K562 (cell line): ENCODE measurements around the gene NYAP2. TPM values are rescaled to one million over a fixed set of nuclear protein-coding genes. Genes with fewer than 3 reads are reported as not detected.

Experiments
- ATAC-seq: fragments of 200-7000 bp; cut with Tn5 transposase; 3 replicates; pipeline ENCODE4 v1.9.1; 2020; ENCODE audit warnings: moderate library complexity
- BruUV-seq: library from RNA; stranded (reverse); fragments of 400-500 nt; replicated peaks from 2 replicates; lab custom pipeline; 2021; lab: Mats Ljungman, UMichigan
- CTCF ChIA-PET: fragments of 300-600 bp; formaldehyde crosslinking; extraction: SDS; loops from one replicate; lab custom pipeline; 2021; ENCODE audit warnings: low intra/inter-chr PET ratio; lab: Yijun Ruan, JAX
- POLR2A ChIA-PET: fragments of 300-600, 350-650 bp; sonication (Branson Sonifier 250); formaldehyde crosslinking; extraction: SDS; loops from one replicate; lab custom pipeline; 2021; ENCODE audit warnings: antibody characterized with exemption, inconsistent platforms; lab: Yijun Ruan, JAX
- DNase-seq, 4 experiments: peaks; one replicate each; pipeline versions ENCODE4 v3.0.0 to v3.0.0-alpha.2; 2011 to 2018; ENCODE audit warnings: low spot score in 3 of 4, mixed read lengths in 3 of 4; ENCODE audit errors: extremely low read depth in 1 of 4
- FAIRE-seq: peaks from 2 replicates; lab custom pipeline; 2011; peaks lifted over from hg19 to GRCh38; lab: Jason Lieb, UNC
- H2AFZ ChIP-seq: 2 replicates; pipeline ENCODE4 v1.6.0; 2011; ENCODE audit warnings: low read depth, low read length, control low read depth, inconsistent platforms
- H3K27ac ChIP-seq: fragments of 200-600 bp; 3 replicates; pipeline ENCODE4 v1.8.0; 2011; ENCODE audit warnings: low read depth, mild to moderate bottlenecking, control low read depth, inconsistent platforms, low read length, moderate library complexity, mixed read lengths; ENCODE audit errors: extremely low read depth
- H3K27me3 ChIP-seq, 2 experiments: fragments of 300-600 bp in 1 of 2; 2 replicates in 1 of 2; 3 replicates in 1 of 2; pipeline versions ENCODE4 v1.6.0 to v1.8.0; 2011; ENCODE audit warnings: inconsistent platforms in 2 of 2, low read length in 2 of 2, mild to moderate bottlenecking in 1 of 2, mixed read lengths in 1 of 2, moderate library complexity in 1 of 2; ENCODE audit not compliant: control insufficient read depth in 2 of 2, insufficient read depth in 2 of 2
- H3K36me3 ChIP-seq: fragments of 300-600 bp; 3 replicates; pipeline ENCODE4 v1.8.0; 2011; ENCODE audit warnings: mild to moderate bottlenecking, low read length, inconsistent platforms; ENCODE audit not compliant: control insufficient read depth, insufficient read depth
- H3K4me1 ChIP-seq, 2 experiments: fragments of 200-600 bp in 1 of 2; replicated peaks in 1 of 2; 2 replicates in 1 of 2; 3 replicates in 1 of 2; pipeline versions ENCODE4 v1.5.1 to v1.8.0; 2011; ENCODE audit warnings: inconsistent platforms in 2 of 2, low read length in 2 of 2, mild to moderate bottlenecking in 1 of 2, mixed read lengths in 1 of 2, moderate library complexity in 1 of 2; ENCODE audit not compliant: control insufficient read depth in 2 of 2, insufficient read depth in 2 of 2
- H3K4me2 ChIP-seq: 2 replicates; pipeline ENCODE4 v1.6.1; 2011; ENCODE audit warnings: low read length, control low read depth, inconsistent platforms, mixed read lengths; ENCODE audit not compliant: insufficient read depth
- H3K4me3 ChIP-seq: fragments of 200-600 bp; sonication (generic), shearing (Covaris generic); 2 replicates; pipeline ENCODE4 v1.5.1; 2016; ENCODE audit warnings: control low read depth, inconsistent platforms
- H3K79me2 ChIP-seq: fragments of 200-600 bp; 3 replicates; pipeline ENCODE4 v1.8.0; 2011; ENCODE audit warnings: low read length, inconsistent platforms; ENCODE audit not compliant: control insufficient read depth, insufficient read depth
- H3K9ac ChIP-seq, 2 experiments: 2 replicates each; pipeline versions ENCODE4 v1.6.0 to v1.6.1; 2011; ENCODE audit warnings: low read depth in 2 of 2, low read length in 2 of 2, control low read depth in 1 of 2, inconsistent platforms in 1 of 2, mild to moderate bottlenecking in 1 of 2, mixed read lengths in 1 of 2; ENCODE audit not compliant: insufficient read depth in 1 of 2
- H3K9me1 ChIP-seq: one replicate; pipeline ENCODE4 v1.6.0; 2011; ENCODE audit warnings: inconsistent platforms, mild to moderate bottlenecking, low read length, moderate library complexity; ENCODE audit not compliant: control insufficient read depth, insufficient read depth
- H3K9me3 ChIP-seq: replicated peaks from 2 replicates; pipeline ENCODE4 v1.5.1; 2011; ENCODE audit warnings: low read depth, low read length, inconsistent platforms; ENCODE audit not compliant: control insufficient read depth, insufficient read depth
- H4K20me1 ChIP-seq: replicated peaks from 2 replicates; pipeline ENCODE4 v1.6.1; 2011; ENCODE audit warnings: low read length, inconsistent platforms, mixed read lengths; ENCODE audit not compliant: control insufficient read depth, insufficient read depth
- C11orf30 ChIP-seq: fragments of 450-650 bp; IDR thresholded peaks from 2 replicates; pipeline ENCODE4 v1.6.1; 2016; ENCODE audit warnings: low read depth, mild to moderate bottlenecking
- CCAR2 ChIP-seq: fragments of 200-400 bp; formaldehyde crosslinking; IDR thresholded peaks from 2 replicates; pipeline ENCODE4 v1.6.1; 2017; ENCODE audit warnings: mild to moderate bottlenecking, low read depth, low read length
- CCNT2 ChIP-seq: IDR thresholded peaks from 2 replicates; pipeline ENCODE4 v1.6.1; 2011; ENCODE audit warnings: borderline replicate concordance, low read depth, mild to moderate bottlenecking, moderate library complexity, mixed read lengths, low read length; ENCODE audit not compliant: insufficient read length; ENCODE audit errors: extremely low read depth
- ETS2 ChIP-seq: IDR thresholded peaks from 2 replicates; pipeline ENCODE4 v1.6.1; 2016; ENCODE audit warnings: borderline replicate concordance, missing genetic modification characterization, mild to moderate bottlenecking, moderate library complexity, missing compliant biosample characterization; ENCODE audit not compliant: poor library complexity, severe bottlenecking
- GATAD2A ChIP-seq: fragments of 450-650 bp; IDR thresholded peaks from 2 replicates; pipeline ENCODE4 v1.6.1; 2017
- HDGF ChIP-seq: fragments of 450-650 bp; IDR thresholded peaks from 2 replicates; pipeline ENCODE4 v1.6.1; 2016
- HEY1 ChIP-seq: fragments of 250-450 bp; sonication (Bioruptor Pico); IDR thresholded peaks from 2 replicates; pipeline ENCODE4 v1.5.0; 2020; ENCODE audit warnings: mild to moderate bottlenecking, moderate library complexity, borderline replicate concordance
- JUN ChIP-seq, 2 experiments: sonication (generic) in 1 of 2; formaldehyde crosslinking in 1 of 2; IDR thresholded peaks; 2 replicates each; pipeline versions ENCODE4 v1.6.1 to v1.8.0; 2012 to 2022; ENCODE audit warnings: borderline replicate concordance in 2 of 2, mild to moderate bottlenecking in 2 of 2, improper control_type of control experiment in 1 of 2, low read depth in 1 of 2, low read length in 1 of 2, missing genetic modification reagents in 1 of 2
- JUNB ChIP-seq: fragments of 450-650 bp; formaldehyde crosslinking; conservative IDR thresholded peaks from 2 replicates; pipeline ENCODE4 v1.4.0; 2020; ENCODE audit warnings: mild to moderate bottlenecking
- KAT2B ChIP-seq: IDR thresholded peaks from one replicate; pipeline ENCODE4 v1.6.1; 2012; ENCODE audit warnings: low read depth, mild to moderate bottlenecking, control low read depth, inconsistent platforms, low read length, moderate library complexity
- KAT8 ChIP-seq: fragments of 450-650 bp; IDR thresholded peaks from 2 replicates; pipeline ENCODE4 v1.6.1; 2016; ENCODE audit warnings: low read depth, mild to moderate bottlenecking
- PYGO2 ChIP-seq: fragments of 450-650 bp; IDR thresholded peaks from 2 replicates; pipeline ENCODE4 v1.6.1; 2016; ENCODE audit warnings: mild to moderate bottlenecking, missing genetic modification characterization, moderate library complexity, missing compliant biosample characterization
- ZNF175 ChIP-seq: fragments of 200-800 bp; sonication (Bioruptor generic); IDR thresholded peaks from 2 replicates; pipeline ENCODE4 v1.6.1; 2016; ENCODE audit warnings: low read depth, mild to moderate bottlenecking, missing genetic modification characterization, missing compliant biosample characterization
- ZNF316 ChIP-seq: fragments of 450-650 bp; IDR thresholded peaks from 2 replicates; pipeline ENCODE4 v1.6.1; 2016
- ZNF699 ChIP-seq: fragments of 250-450 bp; sonication (Bioruptor Pico); IDR thresholded peaks from 2 replicates; pipeline ENCODE4 v1.8.0; 2021; ENCODE audit warnings: mild to moderate bottlenecking, moderate library complexity; ENCODE audit not compliant: insufficient replicate concordance
- WGBS: fragments of 100-300 bp; shearing (Covaris generic); methylation state at CpG from one replicate; pipeline ENCODE4 v1.1.6; 2016; ENCODE audit warnings: low coverage, mixed read lengths; ENCODE audit not compliant: insufficient coverage; ENCODE audit errors: missing lambda C conversion rate; 5-methylcytosine and 5-hydroxymethylcytosine counted together
- in situ Hi-C: fragments of 300-500 bp; cut with MboI; formaldehyde crosslinking; loops from 4 replicates; pipeline ENCODE4 v1.15.0; 2018; ENCODE audit warnings: inconsistent platforms, mixed read lengths
- intact Hi-C: fragments of 100-400 bp; cut with micrococcal nuclease; formaldehyde crosslinking; loops from 2 replicates; pipeline ENCODE4 v1.14.2; 2022
- polyA plus RNA-seq, 8 experiments: library from polyadenylated mRNA; depleted of rRNA in 4 of 8; stranded (reverse) in 5 of 8; unstranded in 3 of 8; fragments of >200 nt; fragmentation: Nextera tagmentation in 2 of 8; fragmentation: Illumina TruSeq in 1 of 8; extraction: Ambion mirVana in 2 of 8; extraction: Trizol in 1 of 8; gene quantifications; 2 replicates each; pipeline versions ENCODE4 v1.2.1 to v1.2.3, GENCODE V29; 2011 to 2014; ENCODE audit warnings: inconsistent platforms in 1 of 8, missing spikeins in 1 of 8
- total RNA-seq, 7 experiments: library from RNA; depleted of rRNA in 6 of 7; stranded (reverse); fragments of >200 nt in 6 of 7; fragmentation: Illumina TruSeq in 2 of 7; extraction: Trizol in 2 of 7; gene quantifications; 2 replicates each; pipeline versions ENCODE4 v1.2.1 to v1.2.3, GENCODE V29; 2011 to 2021; ENCODE audit warnings: low replicate concordance in 1 of 7
- TF ChIP-seq, protein P1 (sequence below): fragments of 250-450 bp; sonication (Bioruptor Pico); IDR thresholded peaks from 2 replicates; pipeline ENCODE4 v1.8.0; 2021; ENCODE audit warnings: borderline replicate concordance, mild to moderate bottlenecking, moderate library complexity; ENCODE audit not compliant: poor library complexity, severe bottlenecking
- TF ChIP-seq, protein P2 (sequence below): IDR thresholded peaks from 3 replicates; pipeline ENCODE4 v1.6.1; 2011; ENCODE audit warnings: borderline replicate concordance, mild to moderate bottlenecking; ENCODE audit not compliant: insufficient read length, insufficient read depth

NYAP2 gene
- total and polyA plus RNA-seq, 9 of the 15 experiments (the other 6 are each of a cell fraction or from before 2014, with no cell fraction given), result 0.03 to 0.04 (median 0.04) TPM; not detected in 3

DNA sequence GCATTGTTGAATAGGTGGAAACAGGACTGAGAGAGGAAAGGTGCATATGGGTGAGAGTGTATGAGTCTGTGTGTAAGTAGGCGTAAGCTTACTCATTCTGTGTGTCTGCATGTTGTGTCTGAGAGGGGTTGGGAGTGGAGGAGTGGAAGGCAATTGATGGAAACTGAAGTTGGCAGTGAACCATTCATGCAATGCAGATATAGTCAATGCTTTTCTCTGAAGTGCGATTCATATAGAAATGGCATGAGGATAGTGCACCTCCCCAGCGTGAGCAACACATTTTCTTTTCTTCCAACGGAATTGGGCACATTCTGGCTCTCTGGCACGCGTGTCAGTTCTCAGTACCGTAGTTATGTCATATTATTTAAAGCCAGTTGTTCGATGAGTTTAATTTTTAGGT, 250.5 kb downstream of the NYAP2 start (continued):
- TF ChIP-seq ZNF175 (CRISPR knock-in tag), result no peak
- TF ChIP-seq JUN (IDR thresholded peaks at IDR 0.05; ENCODE audit: borderline replicate concordance, low read depth, low read length), result no peak
- no peak for TF ChIP-seq JUN (CRISPR knock-in tag; IDR thresholded peaks at IDR 0.05; ENCODE audit: borderline replicate concordance)

DNA sequence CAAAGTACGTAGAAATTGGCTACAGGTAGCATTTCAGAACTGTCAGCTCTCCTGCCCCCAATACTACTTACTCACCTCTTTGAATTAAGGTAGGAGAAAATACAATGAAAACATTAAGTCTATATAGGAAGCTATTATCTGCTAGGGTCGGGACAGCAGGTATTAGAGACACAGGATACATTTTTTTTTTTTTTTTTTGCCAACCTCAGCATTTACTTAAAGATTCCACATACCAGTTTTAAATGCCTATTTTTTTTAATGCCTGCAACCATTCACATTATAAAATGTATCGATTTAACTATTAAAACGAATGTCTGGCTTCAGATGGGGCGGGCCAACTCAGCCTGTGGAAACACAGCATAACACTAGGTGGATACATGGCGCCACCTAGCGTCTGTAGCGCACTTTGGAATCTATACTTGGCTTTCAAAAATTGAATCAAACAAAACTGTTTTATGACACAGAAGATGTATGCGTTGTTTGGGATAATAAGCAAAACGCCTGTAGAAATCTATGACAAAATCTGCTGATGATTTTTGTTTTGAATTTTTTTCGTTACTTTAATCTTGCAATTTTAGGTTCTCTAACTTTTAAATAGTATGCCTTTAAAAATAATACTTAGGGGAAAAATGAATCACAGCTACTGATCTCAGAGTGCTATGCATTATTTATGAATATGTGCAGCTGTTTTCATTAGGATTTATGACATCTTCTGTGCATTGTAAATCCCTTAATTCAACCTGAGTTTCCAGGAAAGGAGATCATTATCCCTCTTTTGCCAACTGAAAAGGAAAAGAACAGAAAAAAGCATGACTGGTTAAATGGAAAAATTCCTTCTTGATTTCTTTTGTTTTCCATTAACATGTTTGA, 261.0 kb downstream of the NYAP2 start:
- in situ Hi-C loops, result loop anchor here (25.0 kb wide), 1 partner anchor 1152 kb away; no protein-coding TSS in a partner anchor
- Histone ChIP-seq H3K4me2 (no peak overlapping the region), H3K4me3 (no peak overlapping the region), H2AFZ (no peak overlapping the region), H3K9me1 (no peaks in the 10 kb centered on the region), H3K9ac (no peak overlapping the region), H3K4me1 (no peaks in the 10 kb centered on the region), H3K9me3 (no peaks in the 10 kb centered on the region), H3K27me3 (no peaks in the 10 kb centered on the region), H4K20me1 (no peaks in the 10 kb centered on the region), H3K27ac (no peak overlapping the region), H3K36me3 (no peaks in the 10 kb centered on the region), H3K79me2 (no peaks in the 10 kb centered on the region)
- POLR2A ChIA-PET, result no interaction called here
- FAIRE-seq (peak; percentile 83), ATAC-seq (peak; percentile 91), DNase-seq (peak; percentile 51 to 75 (median 60))
- BruUV-seq, result no TSS peak
- CTCF ChIA-PET, result interaction anchor here (0.9 to 1.3 kb wide), 2 partner anchors 537 to 882 kb away, joined by 3 to 4 read pairs; no protein-coding TSS in a partner anchor
- intact Hi-C loops, result loop anchor here (1.0 to 2.0 kb wide), 4 partner anchors 69 to 1304 kb away; no protein-coding TSS in a partner anchor
- WGBS, result 6% methylated on average over 11 of the region's 11 CpGs
- TF ChIP-seq CCAR2 (no peak), HEY1 (CRISPR knock-in tag) (no peak), KAT8 (no peak), CCNT2 (no peak), C11orf30 (peak; percentile 60), GATAD2A (no peak), PYGO2 (tag) (no peak), ZNF316 (peak; percentile 85), HDGF (no peak), ETS2 (tag) (no peak), KAT2B (no peak), ZNF699 (CRISPR knock-in tag) (no peak), JUNB (CRISPR knock-in tag) (no peak)
- TF ChIP-seq, protein P1, sequence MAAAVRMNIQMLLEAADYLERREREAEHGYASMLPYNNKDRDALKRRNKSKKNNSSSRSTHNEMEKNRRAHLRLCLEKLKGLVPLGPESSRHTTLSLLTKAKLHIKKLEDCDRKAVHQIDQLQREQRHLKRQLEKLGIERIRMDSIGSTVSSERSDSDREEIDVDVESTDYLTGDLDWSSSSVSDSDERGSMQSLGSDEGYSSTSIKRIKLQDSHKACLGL (CRISPR knock-in tag), result no peak
- TF ChIP-seq, protein P2, sequence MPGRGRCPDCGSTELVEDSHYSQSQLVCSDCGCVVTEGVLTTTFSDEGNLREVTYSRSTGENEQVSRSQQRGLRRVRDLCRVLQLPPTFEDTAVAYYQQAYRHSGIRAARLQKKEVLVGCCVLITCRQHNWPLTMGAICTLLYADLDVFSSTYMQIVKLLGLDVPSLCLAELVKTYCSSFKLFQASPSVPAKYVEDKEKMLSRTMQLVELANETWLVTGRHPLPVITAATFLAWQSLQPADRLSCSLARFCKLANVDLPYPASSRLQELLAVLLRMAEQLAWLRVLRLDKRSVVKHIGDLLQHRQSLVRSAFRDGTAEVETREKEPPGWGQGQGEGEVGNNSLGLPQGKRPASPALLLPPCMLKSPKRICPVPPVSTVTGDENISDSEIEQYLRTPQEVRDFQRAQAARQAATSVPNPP, result no peak
